NT2/D1 (cell line): Measurements from ENCODE around the gene NOP53.
"Not testable (repeated sequence)": the region's sequence is repeated elsewhere in the genome, so short reads cannot be mapped to it uniquely, and the experiment has no call there.

ENCODE experiments used
- DNase-seq: peaks from one replicate; pipeline ENCODE4 v3.0.0-alpha.2; 2011; ENCODE audit warnings: low read depth, low spot score
- H3K27me3 ChIP-seq: 2 replicates; pipeline ENCODE4 v1.6.0; 2011; ENCODE audit warnings: mild to moderate bottlenecking; ENCODE audit not compliant: insufficient read length, insufficient read depth
- H3K36me3 ChIP-seq: 2 replicates; pipeline ENCODE4 v1.6.1; 2011; ENCODE audit warnings: mild to moderate bottlenecking, low read length, mixed read lengths; ENCODE audit not compliant: insufficient read depth, insufficient read length
- H3K4me1 ChIP-seq: 2 replicates; pipeline ENCODE4 v1.5.1; 2011; ENCODE audit not compliant: insufficient read depth, insufficient read length
- H3K4me3 ChIP-seq: 2 replicates; pipeline ENCODE4 v1.5.1; 2011; ENCODE audit warnings: low read depth; ENCODE audit not compliant: insufficient read length
- H3K9ac ChIP-seq: 2 replicates; pipeline ENCODE4 v1.6.0; 2011; ENCODE audit warnings: low read depth; ENCODE audit not compliant: insufficient read length
- H3K9me3 ChIP-seq: 2 replicates; pipeline ENCODE4 v1.5.1; 2011; ENCODE audit warnings: mild to moderate bottlenecking, low read length; ENCODE audit not compliant: insufficient read depth
- SUZ12 ChIP-seq: IDR thresholded peaks from 2 replicates; pipeline ENCODE4 v1.6.1; 2011; ENCODE audit not compliant: insufficient read length, insufficient read depth; ENCODE audit errors: extremely low read depth
- YY1 ChIP-seq: IDR thresholded peaks from 2 replicates; pipeline ENCODE4 v1.6.1; 2011; ENCODE audit not compliant: insufficient read length, insufficient read depth
- ZNF274 ChIP-seq: IDR thresholded peaks from 2 replicates; pipeline ENCODE4 v1.6.1; 2011; ENCODE audit warnings: mild to moderate bottlenecking, low read depth, low read length

Gene NOP53

GRCh38 chr19:47765523-47766358 lies 20.4 kb downstream of the NOP53 start:
- H3K27me3 ChIP-seq, result no peaks in the 10 kb centered on the region
- no peak for DNase-seq
- no peak for TF ChIP-seq YY1

GRCh38 chr19:47766359-47766620 lies 20.9 kb downstream of the NOP53 start:
- no peak overlapping the region for H3K4me3 ChIP-seq
- H3K9me3 ChIP-seq, result no peaks in the 10 kb centered on the region
- no peak for DNase-seq
- H3K4me1 ChIP-seq, result peaks cover 10% of the 10 kb centered on the region
- no peaks in the 10 kb centered on the region for H3K27me3 ChIP-seq
- TF ChIP-seq ZNF274 (no peak), YY1 (no peak), SUZ12 (no peak)
- no peaks in the 10 kb centered on the region for H3K36me3 ChIP-seq
- no peak overlapping the region for H3K9ac ChIP-seq

More at GRCh38 chr19:47765523-47766358, 20.4 kb downstream of the NOP53 start:
- Histone ChIP-seq H3K9ac (peak overlapping the region; percentile 8), H3K36me3 (peaks cover 1% of the 10 kb centered on the region), H3K4me3 (no peak overlapping the region), H3K4me1 (peaks cover 10% of the 10 kb centered on the region), H3K9me3 (no peaks in the 10 kb centered on the region)

- Histone ChIP-seq H3K27me3 (no peaks in the 10 kb centered on the region), H3K4me3 (no peak overlapping the region), H3K36me3 (no peaks in the 10 kb centered on the region), H3K9me3 (no peaks in the 10 kb centered on the region), H3K4me1 (peaks cover 10% of the 10 kb centered on the region), H3K9ac (no peak overlapping the region)
- DNase-seq, result no peak
- no peak for TF ChIP-seq YY1
- no peak for TF ChIP-seq ZNF274
- TF ChIP-seq SUZ12, result no peak
These were observed 21.3 kb downstream of the NOP53 start for GRCh38 chr19:47766670-47767069.

DNA sequence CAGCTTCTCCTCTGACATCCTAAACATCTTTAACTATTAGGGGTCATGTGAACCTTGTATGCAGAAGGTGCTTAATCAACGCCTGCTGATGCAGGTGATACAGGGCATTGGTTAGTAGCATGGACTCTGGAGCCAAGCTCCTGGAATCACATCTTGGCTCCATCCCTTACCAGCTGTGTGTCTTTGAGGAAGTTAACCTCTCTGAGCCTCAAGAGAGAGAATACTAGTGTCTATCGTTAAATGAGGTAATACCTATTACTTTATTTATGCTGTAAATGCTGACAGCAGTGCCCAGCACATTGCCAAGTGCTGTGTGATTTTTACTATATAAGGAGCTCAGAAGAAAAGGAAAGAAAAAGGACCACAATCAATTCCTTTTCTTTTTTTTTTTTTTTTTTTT lies 22.0 kb downstream of the NOP53 start:
- H3K4me1 ChIP-seq, result peaks cover 10% of the 10 kb centered on the region
- no peaks in the 10 kb centered on the region for H3K27me3 ChIP-seq
- H3K36me3 ChIP-seq, result no peaks in the 10 kb centered on the region
- DNase-seq, result no peak
- H3K9me3 ChIP-seq, result no peaks in the 10 kb centered on the region
- H3K4me3 ChIP-seq, result no peak overlapping the region
- no peak overlapping the region for H3K9ac ChIP-seq
- TF ChIP-seq YY1 (no peak), SUZ12 (no peak), ZNF274 (no peak)

GRCh38 chr19:47768604-47769003 lies 23.3 kb downstream of the NOP53 start:
- H3K36me3 ChIP-seq, result no peaks in the 10 kb centered on the region
- no peak for DNase-seq
- H3K4me3 ChIP-seq, result no peak overlapping the region
- H3K4me1 ChIP-seq, result peaks cover 10% of the 10 kb centered on the region
- TF ChIP-seq YY1 (no peak), ZNF274 (no peak)
- no peak overlapping the region for H3K9ac ChIP-seq
- H3K9me3 ChIP-seq, result no peaks in the 10 kb centered on the region
- H3K27me3 ChIP-seq, result no peaks in the 10 kb centered on the region

DNA sequence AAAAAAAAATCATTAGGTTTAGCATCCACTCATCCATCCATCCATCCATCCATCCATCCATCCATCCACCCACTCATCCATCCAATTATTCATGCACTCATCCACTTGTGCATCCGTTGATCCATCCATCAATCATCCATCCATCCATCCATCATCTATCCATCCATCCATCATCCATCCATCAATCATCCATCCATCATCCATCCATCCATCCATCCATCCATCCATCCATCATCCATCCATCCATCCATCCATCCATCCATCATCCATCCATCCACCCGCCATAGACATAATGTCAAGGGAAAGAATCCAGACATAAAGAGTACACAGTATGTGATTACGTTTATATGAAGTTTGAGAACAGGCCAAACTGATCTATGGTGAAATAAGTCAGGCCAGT lies 24.2 kb downstream of the NOP53 start:
- Histone ChIP-seq H3K4me1 (peaks cover 10% of the 10 kb centered on the region), H3K9ac (no peak overlapping the region), H3K4me3 (no peak overlapping the region), H3K27me3 (no peaks in the 10 kb centered on the region), H3K36me3 (no peaks in the 10 kb centered on the region), H3K9me3 (no peaks in the 10 kb centered on the region)
- DNase-seq, result no peak
- TF ChIP-seq SUZ12 (no peak), YY1 (no peak), ZNF274 (no peak)

DNA sequence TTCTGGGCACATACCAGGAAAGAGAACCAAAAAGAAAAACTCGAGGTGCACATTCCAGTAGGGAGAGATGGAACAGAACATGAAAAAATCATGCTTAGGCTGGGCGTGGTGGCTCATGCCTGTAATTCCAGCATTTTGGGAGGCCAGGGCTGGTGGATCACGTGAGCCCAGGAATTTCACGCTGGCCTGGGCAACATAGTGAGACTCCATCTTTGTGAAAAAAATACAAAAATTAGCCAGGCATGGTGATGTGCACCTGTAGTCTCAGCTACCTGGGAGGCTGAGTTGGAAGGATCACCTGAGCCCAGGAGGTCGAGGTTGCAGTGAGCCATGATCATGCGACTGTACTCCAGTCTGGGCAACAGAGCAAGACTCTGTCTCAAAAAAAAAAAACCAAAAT lies 25.9 kb downstream of the NOP53 start:
- not testable (repeated sequence) for H3K9ac ChIP-seq, DNase-seq, H3K27me3 ChIP-seq, H3K4me3 ChIP-seq, H3K36me3 ChIP-seq, H3K9me3 ChIP-seq, H3K4me1 ChIP-seq

- Histone ChIP-seq H3K4me3 (no peak overlapping the region), H3K9me3 (no peaks in the 10 kb centered on the region), H3K27me3 (no peaks in the 10 kb centered on the region), H3K36me3 (peaks cover 21% of the 10 kb centered on the region), H3K4me1 (peaks cover 6% of the 10 kb centered on the region), H3K9ac (no peak overlapping the region)
- TF ChIP-seq YY1 (no peak), ZNF274 (no peak), SUZ12 (no peak)
- no peak for DNase-seq
These were observed 31.2 kb downstream of the NOP53 start for GRCh38 chr19:47776568-47776967.

GRCh38 chr19:47777245-47778048 lies 32.1 kb downstream of the NOP53 start:
- H3K9ac ChIP-seq, result not testable (repeated sequence)
- peak overlapping the region; percentile 82 for H3K4me3 ChIP-seq

More at GRCh38 chr19:47777245-47778048, 32.1 kb downstream of the NOP53 start:
- not testable (repeated sequence) for H3K4me1 ChIP-seq, H3K9me3 ChIP-seq, DNase-seq, H3K27me3 ChIP-seq
- peaks cover 29% of the 10 kb centered on the region for H3K36me3 ChIP-seq
